ENCODE measurements around the gene RTF2.
"Not testable (repeated sequence)": the region's sequence is repeated elsewhere in the genome, so short reads cannot be mapped to it uniquely, and the experiment has no call there.

RTF2 gene

GRCh38 chr20:56552911-56553629, 84.6 kb downstream of the RTF2 start:
- TF ChIP-seq CTCF (IDR thresholded peaks at IDR 0.05; ENCODE audit: borderline replicate concordance, control extremely low read depth, extremely low read depth, insufficient read depth, missing control alignments): no peak
- no peak for DNase-seq (ENCODE audit: low spot score)
- in situ Hi-C loops (cut with MboI; ENCODE audit: low sequenced_read_pairs, unreplicated experiment): no loop called here

- peak; percentile 57 for DNase-seq (ENCODE audit: low spot score)
- no peak for TF ChIP-seq CTCF (IDR thresholded peaks at IDR 0.05; ENCODE audit: borderline replicate concordance, control extremely low read depth, extremely low read depth, insufficient read depth, missing control alignments)
- in situ Hi-C loops (cut with MboI; ENCODE audit: low sequenced_read_pairs, unreplicated experiment): no loop called here
These were observed 86.4 kb downstream of the RTF2 start for GRCh38 chr20:56554869-56555268.

GRCh38 chr20:56558968-56559367, 90.5 kb downstream of the RTF2 start:
- no peak for DNase-seq (ENCODE audit: low spot score)
- TF ChIP-seq CTCF (IDR thresholded peaks at IDR 0.05; ENCODE audit: borderline replicate concordance, control extremely low read depth, extremely low read depth, insufficient read depth, missing control alignments): no peak
- in situ Hi-C loops (cut with MboI; ENCODE audit: low sequenced_read_pairs, unreplicated experiment): no loop called here

GRCh38 chr20:56564526-56564925, 96.1 kb downstream of the RTF2 start:
- in situ Hi-C loops (cut with MboI; ENCODE audit: low sequenced_read_pairs, unreplicated experiment); DNase-seq (ENCODE audit: low spot score): not testable (repeated sequence)

GRCh38 chr20:56565511-56565910, 97.1 kb downstream of the RTF2 start:
- no peak for TF ChIP-seq CTCF (IDR thresholded peaks at IDR 0.05; ENCODE audit: borderline replicate concordance, control extremely low read depth, extremely low read depth, insufficient read depth, missing control alignments)
- in situ Hi-C loops (cut with MboI; ENCODE audit: low sequenced_read_pairs, unreplicated experiment): no loop called here
- no peak for DNase-seq (ENCODE audit: low spot score)

- in situ Hi-C loops (cut with MboI; ENCODE audit: low sequenced_read_pairs, unreplicated experiment): no loop called here
- TF ChIP-seq CTCF (IDR thresholded peaks at IDR 0.05; ENCODE audit: borderline replicate concordance, control extremely low read depth, extremely low read depth, insufficient read depth, missing control alignments): no peak
- no peak for DNase-seq (ENCODE audit: low spot score)
These were observed 98.2 kb downstream of the RTF2 start for GRCh38 chr20:56566621-56567020.
